ENCODE results near the gene PFDN1. TPM values are rescaled to one million over a fixed set of nuclear protein-coding genes. Genes with fewer than 3 reads are reported as not detected.

Gene PFDN1
- total RNA-seq, 1 experiment from 2014 or later, result 48.9 TPM

GRCh38 chr5:140242890-140243585 is 59.9 kb downstream of the PFDN1 start:
- H3K4me2 ChIP-seq (ENCODE audit: low read length), result no peak overlapping the region
- H3K79me2 ChIP-seq (ENCODE audit: insufficient read depth, low read length), result peaks cover 12% of the 10 kb centered on the region
- H3K4me3 ChIP-seq (replicated peaks in 1 of 2; ENCODE audit: low read depth in 1 of 2, low read length in 2 of 2), result no peak overlapping the region
- H3K9ac ChIP-seq (ENCODE audit: low read length), result no peak overlapping the region
- TF ChIP-seq ELF1 (IDR thresholded peaks at IDR 0.05; ENCODE audit: borderline replicate concordance, low read depth) (no peak), ZBTB33 (IDR thresholded peaks at IDR 0.05; ENCODE audit: extremely low read depth, insufficient replicate concordance, low read length) (no peak), EZH2 (IDR thresholded peaks at IDR 0.05) (no peak), POLR2A (IDR thresholded peaks at IDR 0.05; ENCODE audit: borderline replicate concordance, extremely low read depth, insufficient read depth, insufficient read length) (no peak), TCF7L2 (IDR thresholded peaks at IDR 0.05; ENCODE audit: borderline replicate concordance, extremely low read depth, insufficient read depth, insufficient read length) (no peak), SRF (IDR thresholded peaks at IDR 0.05; ENCODE audit: low read depth) (no peak), EGR1 (IDR thresholded peaks at IDR 0.05; ENCODE audit: low read depth) (no peak), CTCF (IDR thresholded peaks at IDR 0.05 in 2 of 3, conservative IDR thresholded peaks at IDR 0.05 in 1 of 3; ENCODE audit: borderline replicate concordance in 1 of 3, insufficient read depth in 1 of 3, low read depth in 2 of 3, low read length in 2 of 3) (no peak), CEBPB (IDR thresholded peaks at IDR 0.05; ENCODE audit: low read depth) (no peak), FOSL1 (IDR thresholded peaks at IDR 0.05; ENCODE audit: low read depth) (no peak), POLR2AphosphoS5 (IDR thresholded peaks at IDR 0.05; ENCODE audit: low read depth, low read length) (no peak), SIN3A (IDR thresholded peaks at IDR 0.05; ENCODE audit: low read depth) (no peak), ZFX (IDR thresholded peaks at IDR 0.05) (no peak)
- TF ChIP-seq, protein P1, sequence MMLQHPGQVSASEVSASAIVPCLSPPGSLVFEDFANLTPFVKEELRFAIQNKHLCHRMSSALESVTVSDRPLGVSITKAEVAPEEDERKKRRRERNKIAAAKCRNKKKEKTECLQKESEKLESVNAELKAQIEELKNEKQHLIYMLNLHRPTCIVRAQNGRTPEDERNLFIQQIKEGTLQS (IDR thresholded peaks at IDR 0.05), result no peak
- no peak overlapping the region for H3K27ac ChIP-seq (ENCODE audit: low read depth, low read length)
- ChIA-PET CTCF (interaction anchor here (0.8 to 8.0 kb wide), 10 partner anchors 14 to 121 kb away, joined by 3 to 186 read pairs (median 21); partner anchors contain the start of genes HBEGF and SLC4A9), POLR2A (interaction anchor here (2.5 to 7.0 kb wide), 2 partner anchors 103 to 116 kb away, joined by 16 to 57 read pairs; partner anchors contain the start of gene HBEGF), RAD21 (ENCODE audit: low non-redundant PET in 1 of 2, low total read pairs in 2 of 2, uncharacterized antibody in 2 of 2, unreplicated experiment in 2 of 2) (interaction anchor here (1.1 to 1.9 kb wide), 3 partner anchors 74 to 115 kb away, joined by 3 to 15 read pairs (median 5); no protein-coding TSS in a partner anchor)
- no peaks in the 10 kb centered on the region for H4K20me1 ChIP-seq (ENCODE audit: insufficient read depth)
- intact Hi-C loops (cut with micrococcal nuclease), result loop anchor here (5.0 kb wide), 1 partner anchor 474 kb away; no protein-coding TSS in a partner anchor
- peaks cover 2 to 7% of the 10 kb centered on the region in 2 experiments; a peak in 1 of 4 replicates for H3K36me3 ChIP-seq (ENCODE audit: control insufficient read depth in 1 of 2, insufficient read depth in 2 of 2, low read length in 2 of 2)
- DNase-seq (ENCODE audit: low read depth, low spot score) (no peak), ATAC-seq (no peak)
- H3K4me1 ChIP-seq (ENCODE audit: control insufficient read depth in 1 of 2, insufficient read depth in 2 of 2, low read length in 2 of 2), result peaks cover 25 to 33% of the 10 kb centered on the region in 2 experiments
- no peaks in the 10 kb centered on the region for H3K9me3 ChIP-seq (ENCODE audit: control insufficient read depth in 1 of 2, insufficient read depth in 1 of 2, low read depth in 1 of 2, low read length in 2 of 2)
- H3K9me2 ChIP-seq (ENCODE audit: insufficient read depth), result no peaks in the 10 kb centered on the region
- BruUV-seq (replicated peaks), result no TSS peak
- H2AFZ ChIP-seq (ENCODE audit: low read depth, low read length, poor library complexity, severe bottlenecking), result no peak overlapping the region
- H3K27me3 ChIP-seq (ENCODE audit: insufficient read depth, low read length), result no peaks in the 10 kb centered on the region
